Measurements from ENCODE around the gene MYO15B. TPM values are rescaled to one million over a fixed set of nuclear protein-coding genes. Genes with fewer than 3 reads are reported as not detected.
"Not testable (repeated sequence)": the region's sequence is repeated elsewhere in the genome, so short reads cannot be mapped to it uniquely, and the experiment has no call there.

The MYO15B gene
- total RNA-seq, 1 donor from 2014 or later: 285 TPM

DNA sequence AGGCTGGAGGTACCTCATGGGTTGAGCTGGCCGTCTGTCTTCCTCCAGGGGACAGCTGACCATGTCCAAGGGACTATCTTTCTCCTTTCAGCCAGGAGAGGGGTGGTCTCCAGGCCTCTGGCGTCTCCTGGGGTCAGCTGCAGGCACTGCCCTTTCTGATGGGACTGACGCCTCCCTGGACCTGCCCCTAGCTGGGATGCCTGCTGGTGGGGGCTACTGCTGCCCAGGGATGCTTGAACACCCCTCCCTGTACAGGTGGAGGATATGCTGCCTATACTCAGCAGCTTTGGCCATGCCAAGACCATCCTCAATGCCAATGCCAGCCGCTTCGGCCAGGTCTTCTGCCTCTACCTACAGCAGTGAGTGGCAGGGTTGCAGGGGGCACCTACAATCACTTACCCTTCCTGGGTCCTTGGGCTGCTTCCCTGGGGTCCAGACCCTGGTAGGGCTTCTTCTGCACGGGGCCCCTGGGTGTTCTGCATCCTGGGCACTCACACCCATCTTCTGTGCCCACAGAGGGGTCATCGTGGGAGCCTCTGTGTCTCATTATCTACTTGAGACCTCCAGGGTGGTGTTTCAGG lies 4.2 kb downstream of the MYO15B start:
- Histone ChIP-seq H3K9me3 (no peaks in the 10 kb centered on the region), H3K4me1 (no peaks in the 10 kb centered on the region), H3K27ac (no peak overlapping the region), H3K36me3 (no peaks in the 10 kb centered on the region), H3K27me3 (no peaks in the 10 kb centered on the region), H3K4me3 (no peak overlapping the region)
- DNase-seq (ENCODE audit: low spot score in 2 of 2): no peak
- intact Hi-C loops (cut with DNase I): no loop called here
- TF ChIP-seq, protein P1, sequence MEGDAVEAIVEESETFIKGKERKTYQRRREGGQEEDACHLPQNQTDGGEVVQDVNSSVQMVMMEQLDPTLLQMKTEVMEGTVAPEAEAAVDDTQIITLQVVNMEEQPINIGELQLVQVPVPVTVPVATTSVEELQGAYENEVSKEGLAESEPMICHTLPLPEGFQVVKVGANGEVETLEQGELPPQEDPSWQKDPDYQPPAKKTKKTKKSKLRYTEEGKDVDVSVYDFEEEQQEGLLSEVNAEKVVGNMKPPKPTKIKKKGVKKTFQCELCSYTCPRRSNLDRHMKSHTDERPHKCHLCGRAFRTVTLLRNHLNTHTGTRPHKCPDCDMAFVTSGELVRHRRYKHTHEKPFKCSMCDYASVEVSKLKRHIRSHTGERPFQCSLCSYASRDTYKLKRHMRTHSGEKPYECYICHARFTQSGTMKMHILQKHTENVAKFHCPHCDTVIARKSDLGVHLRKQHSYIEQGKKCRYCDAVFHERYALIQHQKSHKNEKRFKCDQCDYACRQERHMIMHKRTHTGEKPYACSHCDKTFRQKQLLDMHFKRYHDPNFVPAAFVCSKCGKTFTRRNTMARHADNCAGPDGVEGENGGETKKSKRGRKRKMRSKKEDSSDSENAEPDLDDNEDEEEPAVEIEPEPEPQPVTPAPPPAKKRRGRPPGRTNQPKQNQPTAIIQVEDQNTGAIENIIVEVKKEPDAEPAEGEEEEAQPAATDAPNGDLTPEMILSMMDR (IDR thresholded peaks at IDR 0.05): no peak

DNA sequence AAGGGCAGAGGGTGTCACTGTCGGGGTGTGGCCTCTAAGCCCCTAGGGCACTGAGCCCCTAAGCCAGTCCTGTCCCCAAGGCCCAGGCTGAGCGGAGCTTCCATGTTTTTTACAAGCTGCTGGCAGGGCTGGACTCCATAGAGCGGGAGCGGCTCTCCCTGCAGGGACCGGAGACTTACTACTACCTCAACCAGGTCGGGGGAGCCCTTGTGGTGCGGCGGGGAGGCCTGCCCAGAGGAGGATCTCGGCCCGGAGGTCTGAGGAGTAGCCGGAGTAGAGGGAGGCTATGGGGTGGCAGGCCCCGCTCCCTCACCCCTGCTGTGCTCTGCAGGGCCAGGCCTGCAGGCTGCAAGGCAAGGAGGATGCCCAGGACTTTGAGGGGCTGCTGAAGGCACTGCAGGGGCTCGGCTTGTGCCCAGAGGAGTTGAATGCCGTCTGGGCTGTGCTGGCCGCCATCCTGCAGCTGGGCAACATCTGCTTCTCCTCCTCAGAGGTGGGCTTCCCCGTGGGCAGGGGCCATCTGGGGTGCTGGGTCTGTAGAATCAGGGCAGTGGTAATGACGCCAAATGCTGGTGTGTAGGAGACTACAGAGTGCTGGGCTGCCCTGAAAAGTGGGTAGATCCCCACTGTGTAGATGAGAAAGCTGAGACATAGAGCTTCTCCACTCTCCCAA lies 4.9 kb downstream of the MYO15B start:
- no peak for DNase-seq (ENCODE audit: low spot score in 2 of 2)
- TF ChIP-seq, protein P1 (IDR thresholded peaks at IDR 0.05): no peak
- no peaks in the 10 kb centered on the region for H3K27me3 ChIP-seq
- intact Hi-C loops (cut with DNase I): no loop called here
- H3K9me3 ChIP-seq: no peaks in the 10 kb centered on the region
- no peaks in the 10 kb centered on the region for H3K4me1 ChIP-seq
- H3K4me3 ChIP-seq: no peak overlapping the region
- no peak overlapping the region for H3K27ac ChIP-seq
- H3K36me3 ChIP-seq: no peaks in the 10 kb centered on the region

DNA sequence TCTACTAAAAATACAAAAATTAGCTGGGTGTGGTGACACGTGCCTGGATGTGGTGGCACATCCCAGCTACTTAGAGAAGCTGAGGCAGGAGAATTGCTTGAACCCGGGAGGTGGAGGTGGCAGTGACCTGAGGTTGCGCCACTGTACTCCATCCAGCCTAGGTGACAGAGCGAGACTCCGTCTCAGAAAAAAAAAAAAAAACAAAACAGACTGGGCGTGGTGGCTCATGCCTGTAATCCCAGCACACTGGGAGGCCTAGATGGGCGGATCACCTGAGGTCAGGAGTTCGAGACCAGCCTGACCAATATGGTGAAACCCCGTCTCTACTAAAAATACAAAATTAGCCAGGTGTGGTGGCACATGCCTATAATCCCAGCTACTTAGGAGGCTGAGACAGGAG lies 5.8 kb downstream of the MYO15B start:
- H3K36me3 ChIP-seq; H3K9me3 ChIP-seq; DNase-seq (ENCODE audit: low spot score in 2 of 2); H3K4me1 ChIP-seq; H3K4me3 ChIP-seq; intact Hi-C loops (cut with DNase I); H3K27me3 ChIP-seq; H3K27ac ChIP-seq: not testable (repeated sequence)

DNA sequence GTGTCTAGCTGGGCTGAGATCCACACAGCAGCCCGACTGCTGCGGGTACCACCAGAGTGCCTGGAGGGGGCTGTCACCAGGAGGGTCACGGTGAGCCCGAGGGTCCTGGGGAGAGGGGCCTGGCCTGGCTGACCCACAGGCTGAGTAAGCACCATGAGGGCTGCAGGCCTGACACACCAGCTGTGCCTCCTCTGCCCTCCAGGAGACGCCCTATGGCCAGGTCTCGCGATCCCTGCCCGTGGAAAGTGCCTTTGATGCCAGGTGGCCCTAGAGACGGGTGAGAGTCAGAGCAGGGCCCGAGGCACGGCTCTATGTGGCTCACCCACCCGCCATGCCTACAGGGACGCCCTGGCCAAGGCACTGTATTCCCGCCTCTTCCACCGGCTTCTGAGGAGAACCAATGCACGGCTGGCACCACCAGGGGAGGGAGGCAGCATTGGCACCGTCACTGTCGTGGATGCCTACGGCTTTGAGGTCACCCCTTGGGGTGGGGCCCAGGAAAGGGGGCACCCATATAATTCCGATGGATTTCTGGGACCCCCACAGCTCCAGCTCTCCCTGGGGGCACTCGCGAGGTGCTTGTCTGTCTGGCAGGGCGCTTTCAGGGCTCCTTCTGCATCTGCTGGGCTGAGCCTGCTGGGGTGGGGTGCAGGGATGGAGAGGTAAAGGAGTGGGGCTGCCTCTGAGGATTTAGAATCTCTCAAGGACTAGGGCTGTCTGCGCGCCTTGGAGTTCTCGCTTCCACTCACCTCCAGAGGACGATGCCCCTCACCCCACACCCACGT lies 7.1 kb downstream of the MYO15B start:
- Histone ChIP-seq H3K4me3 (no peak overlapping the region), H3K9me3 (no peaks in the 10 kb centered on the region), H3K36me3 (no peaks in the 10 kb centered on the region), H3K4me1 (no peaks in the 10 kb centered on the region), H3K27me3 (no peaks in the 10 kb centered on the region), H3K27ac (no peak overlapping the region)
- TF ChIP-seq, protein P1 (IDR thresholded peaks at IDR 0.05): no peak
- intact Hi-C loops (cut with DNase I): no loop called here
- no peak for DNase-seq (ENCODE audit: low spot score in 2 of 2)

DNA sequence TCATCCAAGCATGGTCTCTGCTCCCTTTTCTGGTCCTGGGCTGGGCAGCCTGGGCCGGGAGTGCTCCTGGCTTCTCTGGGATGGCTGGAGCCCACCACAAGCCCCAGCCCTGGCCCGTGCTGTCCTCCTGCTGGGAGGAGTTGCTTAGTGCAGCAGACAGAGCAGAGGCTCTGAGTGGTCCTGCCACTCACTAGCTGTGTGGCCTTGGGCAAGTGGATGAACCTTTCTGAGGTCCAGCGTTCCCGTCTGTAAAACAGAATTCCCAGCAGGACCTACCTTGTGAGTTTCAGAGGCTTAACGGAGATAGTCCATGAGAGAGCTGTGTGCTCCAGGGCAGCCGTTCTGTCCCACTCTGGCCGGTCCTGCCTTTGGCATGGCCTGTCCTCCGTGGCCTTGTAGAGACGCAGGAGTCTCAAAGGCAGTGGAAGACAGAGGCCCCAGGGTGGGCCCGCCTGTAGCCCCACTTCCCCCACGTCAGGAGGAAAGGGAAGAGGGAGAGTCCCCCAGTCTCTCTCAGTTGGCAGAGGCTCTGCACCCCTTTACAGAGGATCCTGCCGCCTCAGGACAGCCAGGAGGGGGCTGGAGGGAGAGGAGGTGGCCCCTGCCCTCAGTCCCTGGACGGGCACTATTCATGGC lies 7.8 kb downstream of the MYO15B start:
- no peak overlapping the region for H3K27ac ChIP-seq
- intact Hi-C loops (cut with DNase I): no loop called here

More for the DNA sequence above, 7.8 kb downstream of the MYO15B start:
- H3K4me1 ChIP-seq: no peaks in the 10 kb centered on the region
- TF ChIP-seq, protein P1 (IDR thresholded peaks at IDR 0.05): no peak
- no peaks in the 10 kb centered on the region for H3K27me3 ChIP-seq
- DNase-seq (ENCODE audit: low spot score in 2 of 2): no peak
- H3K9me3 ChIP-seq: no peaks in the 10 kb centered on the region
- H3K36me3 ChIP-seq: no peaks in the 10 kb centered on the region
- H3K4me3 ChIP-seq: no peak overlapping the region
